T-helper 22 cell (primary cell): Measurements from ENCODE around the gene CTTNBP2.

Source experiments
- DNase-seq: peaks from one replicate; pipeline ENCODE4 v3.0.0-alpha.2; 2020; ENCODE audit warnings: low read depth

CTTNBP2 gene

GRCh38 chr7:117871778-117872538 is 1.3 kb downstream of the CTTNBP2 start:
- no peak for DNase-seq

- no peak for DNase-seq
Measured at GRCh38 chr7:117871401-117871777, 1.9 kb downstream of the CTTNBP2 start.

GRCh38 chr7:117870448-117871130 is 2.7 kb downstream of the CTTNBP2 start:
- no peak for DNase-seq

GRCh38 chr7:117869374-117869773 is 3.9 kb downstream of the CTTNBP2 start:
- no peak for DNase-seq

- DNase-seq = no peak
Measured at GRCh38 chr7:117863618-117864017, 9.6 kb downstream of the CTTNBP2 start.

GRCh38 chr7:117862378-117862777 is 10.9 kb downstream of the CTTNBP2 start:
- DNase-seq = no peak

- DNase-seq = no peak
Measured at GRCh38 chr7:117859246-117859812, 13.9 kb downstream of the CTTNBP2 start.

- DNase-seq = no peak
Measured at GRCh38 chr7:117858712-117859111, 14.5 kb downstream of the CTTNBP2 start.

GRCh38 chr7:117857718-117858117 is 15.5 kb downstream of the CTTNBP2 start:
- DNase-seq = no peak

- DNase-seq = no peak
Measured at GRCh38 chr7:117856196-117856595, 17.0 kb downstream of the CTTNBP2 start.

- DNase-seq = no peak
Measured at GRCh38 chr7:117854186-117854585, 19.1 kb downstream of the CTTNBP2 start.

- DNase-seq = no peak
Measured at GRCh38 chr7:117848941-117849340, 24.3 kb downstream of the CTTNBP2 start.

- DNase-seq = no peak
Measured at GRCh38 chr7:117844678-117845077, 28.6 kb downstream of the CTTNBP2 start.

- no peak for DNase-seq
Measured at GRCh38 chr7:117841611-117842010, 31.6 kb downstream of the CTTNBP2 start.

GRCh38 chr7:117841011-117841410 is 32.2 kb downstream of the CTTNBP2 start:
- no peak for DNase-seq

GRCh38 chr7:117839507-117839906 is 33.7 kb downstream of the CTTNBP2 start:
- no peak for DNase-seq

GRCh38 chr7:117837841-117838240 is 35.4 kb downstream of the CTTNBP2 start:
- DNase-seq = no peak

- DNase-seq = no peak
Measured at GRCh38 chr7:117835016-117835664, 38.1 kb downstream of the CTTNBP2 start.

- no peak for DNase-seq
Measured at GRCh38 chr7:117830422-117830954, 42.8 kb downstream of the CTTNBP2 start.

GRCh38 chr7:117829450-117830117 is 43.7 kb downstream of the CTTNBP2 start:
- DNase-seq = no peak

GRCh38 chr7:117828825-117829224 is 44.4 kb downstream of the CTTNBP2 start:
- DNase-seq = no peak

- DNase-seq = no peak
Measured at GRCh38 chr7:117827862-117828261, 45.4 kb downstream of the CTTNBP2 start.
